GM04503 (cell line): ENCODE measurements around the gene HDAC5.
"Not testable (repeated sequence)": the region's sequence is repeated elsewhere in the genome, so short reads cannot be mapped to it uniquely, and the experiment has no call there.

Experiments used
- DNase-seq: peaks from one replicate; pipeline ENCODE4 v3.0.0-alpha.2; 2012; ENCODE audit warnings: low read depth

The HDAC5 gene

DNA sequence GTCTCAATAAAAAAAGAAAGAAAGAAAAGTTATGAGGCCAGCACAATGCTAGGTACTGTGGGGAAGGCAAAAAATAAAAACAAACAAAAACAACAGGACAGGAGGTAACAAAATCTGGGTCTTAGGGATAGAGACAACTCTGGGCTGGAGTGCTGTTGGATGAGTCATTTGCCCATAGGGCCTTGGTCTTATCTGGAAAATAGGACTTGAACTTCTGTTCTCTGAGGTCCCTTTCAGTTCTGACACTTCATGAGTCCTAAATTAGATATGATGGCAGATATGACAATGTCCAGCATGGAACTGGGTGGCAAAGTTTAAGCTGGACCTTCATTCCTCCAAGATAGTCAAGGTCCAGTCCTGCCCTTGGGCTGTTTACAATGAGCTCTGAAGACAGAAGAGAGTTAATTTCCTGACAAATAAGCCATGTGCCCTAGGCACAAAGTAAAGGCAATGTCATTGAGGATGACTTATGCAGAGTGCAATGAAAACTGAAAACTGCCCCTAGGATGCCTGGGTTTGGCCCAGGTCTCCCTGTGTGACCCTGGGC lies 8.9 kb upstream of the HDAC5 start:
- DNase-seq, result no peak

DNA sequence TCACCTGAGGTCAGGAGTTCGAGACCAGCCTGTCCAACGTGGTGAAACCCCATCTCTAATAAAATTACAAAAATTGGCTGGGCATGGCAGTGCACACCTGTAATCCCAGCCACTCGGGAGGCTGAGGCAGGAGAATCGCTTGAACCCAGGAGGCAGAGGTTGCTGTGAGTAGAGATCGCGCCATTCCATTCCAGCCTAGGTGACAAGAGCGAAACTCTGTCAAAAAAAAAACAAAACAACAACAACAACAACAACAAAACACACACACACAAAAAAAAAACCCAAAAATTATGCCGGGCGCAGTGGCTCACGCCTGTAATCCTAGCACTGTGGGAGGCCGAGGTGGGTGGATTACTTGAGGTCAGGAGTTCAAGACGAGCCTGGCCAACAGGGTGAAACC lies 7.9 kb upstream of the HDAC5 start:
- DNase-seq, result not testable (repeated sequence)

DNA sequence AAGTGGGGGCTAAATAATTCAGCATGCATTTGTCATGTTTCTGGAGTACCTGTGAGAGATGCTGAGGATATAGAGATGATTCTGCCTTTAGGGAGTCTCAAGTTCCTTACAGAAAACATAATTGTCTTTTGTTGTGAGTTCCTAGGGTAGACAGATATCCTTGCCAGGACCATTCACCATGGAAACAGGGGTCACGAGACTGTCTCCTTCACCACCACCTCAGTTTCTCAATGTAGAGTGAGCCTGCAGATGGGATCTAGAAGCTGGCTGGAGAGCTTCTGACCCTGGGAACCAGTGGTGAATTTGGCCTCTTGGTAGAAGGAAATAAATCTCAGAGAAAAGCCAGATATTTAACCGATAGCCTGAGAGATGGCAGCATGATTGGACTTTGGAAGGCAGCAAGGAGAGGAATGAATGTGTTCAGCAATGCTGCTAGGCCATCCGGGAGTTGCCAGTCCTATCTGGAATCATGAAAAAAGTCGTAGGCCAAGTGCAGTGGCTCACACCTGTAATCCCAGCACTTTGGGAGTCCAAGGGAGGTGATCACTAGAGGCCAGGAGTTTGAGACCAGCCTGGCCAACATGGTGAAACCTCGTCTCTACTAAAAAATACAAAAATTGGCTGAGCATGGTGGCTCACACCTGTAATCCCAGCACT lies 7.4 kb upstream of the HDAC5 start:
- DNase-seq, result no peak

DNA sequence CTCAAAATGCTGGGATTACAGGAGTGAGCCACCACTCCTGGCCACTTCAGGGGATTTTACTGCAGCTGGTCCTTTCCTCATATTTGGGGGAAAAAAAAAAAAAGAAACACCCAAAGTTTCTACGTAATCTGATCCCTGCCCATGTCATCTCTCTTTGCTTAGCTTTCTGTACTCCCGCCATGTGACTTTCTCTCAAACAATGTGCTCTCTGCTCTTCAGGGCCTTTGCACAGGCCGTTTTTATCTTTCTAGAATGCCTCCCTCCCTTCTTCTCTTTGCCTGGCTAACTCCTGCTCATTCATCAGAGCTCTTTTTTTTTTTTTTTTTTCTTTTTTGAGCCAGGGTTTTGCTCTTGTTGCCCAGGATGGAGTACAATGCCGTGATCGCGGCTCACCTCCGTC lies 4.9 kb upstream of the HDAC5 start:
- no peak for DNase-seq

DNA sequence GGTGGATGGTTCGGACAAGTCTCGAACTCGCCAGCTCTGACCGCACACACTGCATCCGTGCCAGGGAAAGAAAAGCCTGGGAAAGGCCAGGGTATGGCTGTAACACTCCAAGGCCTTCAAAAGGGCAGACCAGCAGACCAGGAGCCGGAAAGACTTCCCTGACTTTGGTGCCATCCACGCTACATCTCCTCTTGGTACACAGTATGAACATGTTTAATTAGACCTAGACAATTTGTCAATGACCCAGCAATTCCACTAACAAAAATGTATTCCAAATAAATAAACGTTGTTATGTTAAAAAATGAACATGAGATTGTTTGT lies 637 bp upstream of the HDAC5 start:
- no peak for DNase-seq

DNA sequence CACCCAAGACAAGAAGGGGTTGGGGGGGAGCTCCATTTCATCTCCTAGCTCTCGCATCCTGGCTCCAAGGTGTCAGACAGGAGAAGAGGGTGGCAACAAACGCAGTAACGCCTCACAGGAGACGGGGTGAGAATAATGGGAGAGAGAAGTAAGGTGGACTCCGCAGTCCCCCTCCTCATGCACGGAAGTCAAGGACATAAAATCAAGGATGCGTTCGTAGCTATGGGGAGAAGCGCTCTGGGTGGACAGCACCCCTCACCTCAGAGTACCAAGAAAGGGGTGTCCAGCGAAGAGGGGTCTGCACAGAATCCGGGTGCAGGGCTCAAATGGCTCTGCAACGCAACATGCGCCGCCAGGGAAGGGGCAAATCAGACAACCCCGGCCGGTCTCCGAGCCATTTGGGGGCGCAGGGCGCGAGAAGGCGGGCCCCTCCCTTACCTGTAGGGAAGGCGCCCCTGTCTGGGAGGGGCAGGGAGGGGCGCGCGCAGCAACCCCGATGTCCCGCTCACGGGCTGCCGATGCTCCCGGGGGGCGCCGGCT lies 555 bp downstream of the HDAC5 start:
- DNase-seq, result no peak

DNA sequence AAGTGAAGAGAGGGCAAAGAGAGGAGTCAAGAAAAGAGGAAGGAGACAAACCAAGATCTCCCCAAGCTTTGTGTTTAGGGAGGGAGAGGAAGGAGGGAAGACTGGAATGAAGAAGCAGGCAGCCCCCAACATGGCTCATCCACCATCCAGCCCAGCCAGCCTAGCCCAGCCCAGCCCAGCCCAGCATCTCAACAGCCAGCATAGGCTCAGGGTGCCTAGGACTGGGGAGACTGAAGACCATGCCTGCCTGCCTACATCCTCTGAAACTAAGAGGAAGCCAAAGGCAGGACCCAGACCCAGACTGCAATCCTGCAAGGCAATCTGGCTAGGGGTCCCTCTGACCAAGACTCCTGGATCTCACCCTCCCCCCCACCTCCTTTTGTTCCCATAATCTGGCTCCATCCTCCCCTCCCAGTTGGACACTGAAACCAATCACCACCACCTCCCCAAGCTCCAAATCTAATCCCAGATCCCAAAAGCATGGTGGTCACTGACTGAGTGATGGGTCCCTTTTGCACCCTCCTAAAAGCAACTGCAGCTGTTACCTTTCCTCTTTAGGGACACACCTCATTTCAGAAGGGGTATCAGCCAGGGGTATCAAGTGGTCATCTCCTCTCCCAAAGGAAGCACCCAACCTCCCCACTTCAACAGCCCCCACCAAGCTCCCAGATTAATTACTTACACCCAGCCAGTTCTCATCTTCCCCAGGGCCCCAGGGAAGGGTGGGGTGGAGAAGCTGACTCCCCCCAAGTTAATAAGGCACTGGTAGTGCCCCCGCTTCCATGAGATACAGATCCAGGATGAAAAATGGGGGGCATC lies 1.2 kb downstream of the HDAC5 start:
- no peak for DNase-seq

DNA sequence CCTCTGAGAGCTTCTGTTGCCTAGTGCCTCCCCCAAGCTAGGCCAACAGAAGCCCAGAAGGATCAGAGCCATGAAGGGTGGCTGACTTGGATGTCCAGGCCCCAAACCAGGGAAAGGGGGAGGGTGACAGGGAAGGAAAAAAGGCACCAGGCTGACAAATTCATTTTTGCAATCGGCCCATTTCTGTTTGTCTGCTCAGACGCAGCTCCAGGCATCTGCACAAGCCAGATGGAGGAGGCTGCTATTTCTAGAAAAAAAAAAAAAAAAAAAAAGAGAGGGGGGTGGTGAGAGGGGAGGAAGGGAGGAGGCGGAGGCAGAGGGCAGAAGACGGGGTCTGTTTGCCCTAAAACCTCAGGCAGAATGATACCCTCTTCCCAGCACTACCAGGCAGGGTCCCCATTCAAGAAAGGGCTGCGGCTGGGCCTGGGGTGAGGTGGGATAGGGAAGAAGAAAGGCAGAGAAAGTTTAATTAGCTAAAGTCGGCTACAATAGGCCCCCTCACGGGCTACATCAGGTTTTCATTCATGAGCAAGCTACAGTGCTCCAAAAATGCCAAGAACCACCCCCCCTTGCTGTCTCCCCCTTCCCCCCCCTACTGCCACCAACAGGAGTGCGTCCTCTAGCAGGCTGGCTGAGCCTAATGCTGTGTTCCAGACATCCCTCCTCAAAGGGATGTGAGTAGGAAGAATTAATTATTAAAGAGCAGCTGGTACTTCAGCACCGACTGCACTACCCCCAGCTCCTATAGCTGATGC lies 2.4 kb downstream of the HDAC5 start:
- no peak for DNase-seq

DNA sequence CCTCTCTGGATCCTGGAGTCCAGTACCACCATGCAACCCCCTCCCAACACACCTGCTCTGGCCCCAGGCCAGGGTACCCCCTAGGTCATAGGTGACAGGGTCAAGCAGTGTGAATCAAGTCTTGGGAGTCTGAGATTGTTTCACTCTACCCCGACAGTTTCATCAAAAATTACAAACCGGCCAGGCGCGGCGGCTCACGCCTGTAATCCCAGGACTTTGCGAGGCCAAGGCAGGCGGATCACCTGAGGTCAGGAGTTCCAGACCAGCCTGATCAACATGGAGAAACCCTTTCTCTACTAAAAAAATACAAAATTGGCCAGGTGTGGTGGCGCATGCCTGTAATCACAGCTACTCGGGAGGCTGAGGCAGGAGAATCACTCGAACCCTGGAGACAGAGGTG lies 3.2 kb downstream of the HDAC5 start:
- not testable (repeated sequence) for DNase-seq

DNA sequence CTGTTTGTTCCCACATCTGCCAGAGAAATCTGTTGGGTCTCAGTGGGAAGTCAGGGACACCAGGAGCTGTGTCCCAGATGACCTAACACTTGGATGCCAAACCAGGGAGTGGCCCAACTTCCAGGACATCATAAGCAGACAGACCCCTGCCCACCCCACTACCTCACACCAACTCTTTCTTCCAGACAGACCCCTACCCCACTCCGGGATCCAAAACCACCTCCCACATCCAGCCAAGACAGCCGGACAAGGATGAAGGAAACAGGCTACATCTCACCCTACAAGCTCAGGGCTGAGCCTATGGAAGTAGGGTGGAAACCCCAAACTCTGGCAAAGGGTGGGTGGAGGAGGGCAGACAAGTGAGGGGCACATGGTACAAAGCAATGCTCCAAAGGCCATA lies 3.6 kb downstream of the HDAC5 start:
- DNase-seq, result no peak

DNA sequence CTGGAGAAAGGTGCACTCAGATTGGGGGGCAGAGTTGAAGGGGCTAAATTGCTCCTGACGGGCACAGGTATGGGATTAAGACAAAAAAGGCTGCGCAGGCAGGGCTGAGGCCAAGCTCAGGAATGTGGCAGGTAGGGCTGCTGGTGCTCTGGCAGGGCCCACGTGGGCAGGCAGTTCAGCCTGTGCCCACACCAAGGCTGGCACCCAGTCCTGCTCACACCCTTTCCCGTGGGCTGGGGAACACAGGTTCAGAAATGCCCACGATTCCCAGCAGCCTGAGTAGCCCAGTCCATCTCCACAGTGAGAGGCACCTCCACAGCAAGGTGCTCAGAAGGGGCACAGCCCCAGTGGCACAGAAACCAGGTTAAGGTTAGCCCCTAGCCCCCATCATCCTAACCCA lies 4.4 kb downstream of the HDAC5 start:
- no peak for DNase-seq

DNA sequence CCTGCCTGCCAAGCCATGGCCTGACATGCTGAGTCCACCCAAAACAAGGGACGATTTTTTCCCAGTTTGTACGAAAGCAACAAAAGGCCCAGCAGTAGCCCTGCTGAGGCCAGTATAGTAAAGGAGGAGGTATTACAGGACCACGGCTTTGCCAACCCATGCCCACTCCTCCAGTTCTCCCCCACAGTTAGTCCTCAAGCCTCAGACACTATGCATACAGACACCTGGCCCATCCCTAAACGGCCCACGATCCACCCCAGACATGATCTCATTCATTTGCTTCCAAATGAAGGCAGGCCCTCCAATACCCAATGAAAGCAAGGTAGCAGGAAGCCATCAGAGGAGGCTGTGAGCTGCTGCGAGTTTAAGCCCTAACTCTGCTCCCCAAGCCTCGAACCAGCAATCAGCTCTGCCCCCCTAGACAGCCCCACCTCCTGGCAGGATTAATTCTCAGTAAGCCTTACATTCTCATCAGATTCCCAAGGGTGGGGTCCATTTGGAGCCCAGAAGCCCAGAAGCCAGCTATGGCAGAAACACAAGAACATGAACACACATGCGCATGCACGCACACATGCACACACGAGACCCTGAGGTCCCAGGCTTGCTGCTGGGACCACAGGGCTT lies 4.9 kb downstream of the HDAC5 start:
- no peak for DNase-seq

DNA sequence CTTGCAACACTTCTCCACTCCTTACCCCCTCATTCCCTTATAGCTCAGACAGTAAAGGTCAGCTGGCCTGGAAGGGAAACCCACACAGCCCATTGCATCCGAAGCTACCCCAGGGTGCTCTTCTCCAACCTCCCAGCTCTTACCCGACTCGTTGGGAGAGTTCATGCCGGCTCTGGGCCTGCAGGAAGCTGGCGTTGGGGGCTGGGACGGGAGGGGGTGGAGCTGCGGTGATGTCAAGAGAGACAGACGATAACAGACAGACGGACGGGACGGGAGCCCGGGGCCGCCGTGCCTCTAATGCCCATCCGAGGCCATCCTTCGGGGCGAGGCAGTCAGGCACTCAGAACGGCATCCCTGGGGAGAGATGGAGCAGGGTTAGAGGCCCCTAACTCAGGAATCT lies 6.1 kb downstream of the HDAC5 start:
- DNase-seq, result no peak

DNA sequence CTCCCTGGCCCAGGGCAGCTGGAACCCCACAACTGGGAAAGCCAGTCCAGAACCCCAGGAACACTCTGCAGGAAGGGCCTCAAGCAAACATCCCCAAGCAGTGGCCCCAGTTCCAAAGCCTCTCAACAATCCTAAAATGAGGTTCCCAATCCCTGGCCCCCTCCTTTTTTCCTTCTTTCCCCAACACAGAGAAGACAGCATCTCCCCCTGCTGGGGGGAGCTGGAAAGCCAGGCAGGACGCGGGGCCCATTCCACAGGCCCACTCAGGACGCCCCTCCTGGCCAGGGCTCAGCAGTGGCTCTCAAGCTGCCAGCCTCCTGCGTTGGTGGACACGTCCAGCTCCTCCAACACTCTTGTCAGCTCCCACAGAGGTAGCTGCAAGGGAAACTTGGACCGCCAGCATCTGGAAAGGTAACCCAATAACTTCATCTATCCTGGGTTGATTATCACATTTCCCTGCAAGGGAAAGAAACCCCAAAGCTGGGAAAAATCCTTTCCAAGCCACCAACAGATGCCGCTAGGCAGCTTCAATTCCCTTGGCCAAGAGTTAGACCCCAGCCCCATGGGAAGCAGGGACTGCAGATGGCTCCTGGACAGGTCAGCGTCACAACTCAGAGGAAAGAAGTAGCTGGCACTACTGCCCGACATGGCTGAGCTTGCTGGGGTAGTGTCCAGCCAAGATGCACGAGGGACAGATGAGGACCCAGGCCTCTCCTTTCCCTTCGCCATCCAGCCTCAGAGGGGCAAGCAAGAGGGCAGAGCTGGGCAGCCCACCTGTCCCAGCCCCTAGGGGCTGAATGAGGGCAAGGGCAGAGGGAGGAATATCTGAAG lies 7.6 kb downstream of the HDAC5 start:
- no peak for DNase-seq

DNA sequence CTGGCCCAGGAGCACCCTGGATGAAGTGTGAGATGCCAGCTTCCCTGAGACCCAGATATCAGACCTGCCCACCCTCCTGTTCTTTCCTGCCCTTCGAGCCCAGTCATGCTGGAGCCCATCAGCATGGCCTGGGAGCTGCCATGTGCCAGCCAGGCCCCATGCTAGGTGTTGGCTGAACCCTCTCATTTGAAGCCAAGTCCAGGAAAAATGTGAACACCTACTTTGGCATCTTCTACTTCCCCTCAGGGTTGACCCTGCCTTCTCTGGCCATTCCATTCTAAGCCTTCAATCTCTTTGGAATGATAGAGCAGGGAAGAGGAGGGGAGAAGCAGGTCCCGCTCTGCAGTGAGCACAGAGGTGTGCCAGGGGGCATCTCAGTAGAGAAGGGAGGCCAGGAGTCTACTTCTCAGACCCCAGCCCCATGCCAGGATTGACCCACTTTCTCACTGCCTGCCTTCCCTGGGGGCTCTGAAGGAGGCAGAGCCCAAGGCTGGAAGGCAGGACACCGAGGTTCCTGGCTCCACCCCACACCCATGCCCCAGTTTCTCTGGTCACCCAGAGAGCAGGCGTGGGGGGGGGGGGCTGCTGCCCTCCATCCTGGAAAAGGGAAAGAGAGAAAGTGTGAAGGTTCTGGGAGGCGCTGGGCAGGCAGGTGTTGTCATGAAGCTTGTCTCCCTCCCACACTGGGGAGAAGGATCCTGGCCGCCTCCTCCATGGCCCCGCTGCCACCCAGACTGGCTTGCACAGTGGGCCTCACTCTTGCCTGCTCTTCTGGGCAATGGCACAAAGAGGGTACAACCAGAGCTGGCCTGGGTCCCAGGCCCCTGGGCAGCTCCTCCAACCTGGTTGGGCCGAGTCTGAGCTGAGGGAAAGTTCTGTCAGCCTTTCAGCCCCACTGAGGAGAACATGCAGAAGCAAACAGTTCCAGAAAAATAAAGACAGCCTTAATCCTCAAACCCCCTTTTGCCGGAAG lies 9.3 kb downstream of the HDAC5 start:
- DNase-seq, result no peak

DNA sequence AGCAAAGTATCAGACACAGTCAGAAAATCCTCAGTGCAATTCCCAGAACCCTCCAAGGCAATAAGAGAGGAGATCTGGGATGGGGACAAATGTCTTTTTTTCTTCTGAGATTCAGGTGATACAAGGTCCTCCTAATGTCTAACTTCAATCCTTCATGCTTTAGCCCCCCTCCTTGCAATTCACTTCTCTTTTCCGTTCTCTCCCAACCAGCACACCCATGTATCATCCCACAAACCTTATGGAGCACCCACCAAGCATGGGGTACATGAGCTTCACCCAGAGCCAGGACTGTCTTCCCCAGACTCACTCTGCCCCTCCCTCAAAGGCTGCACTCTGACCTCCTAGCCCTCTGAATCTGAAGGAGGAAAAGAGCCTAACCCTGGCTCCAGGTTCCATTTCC lies 10.1 kb downstream of the HDAC5 start:
- no peak for DNase-seq

DNA sequence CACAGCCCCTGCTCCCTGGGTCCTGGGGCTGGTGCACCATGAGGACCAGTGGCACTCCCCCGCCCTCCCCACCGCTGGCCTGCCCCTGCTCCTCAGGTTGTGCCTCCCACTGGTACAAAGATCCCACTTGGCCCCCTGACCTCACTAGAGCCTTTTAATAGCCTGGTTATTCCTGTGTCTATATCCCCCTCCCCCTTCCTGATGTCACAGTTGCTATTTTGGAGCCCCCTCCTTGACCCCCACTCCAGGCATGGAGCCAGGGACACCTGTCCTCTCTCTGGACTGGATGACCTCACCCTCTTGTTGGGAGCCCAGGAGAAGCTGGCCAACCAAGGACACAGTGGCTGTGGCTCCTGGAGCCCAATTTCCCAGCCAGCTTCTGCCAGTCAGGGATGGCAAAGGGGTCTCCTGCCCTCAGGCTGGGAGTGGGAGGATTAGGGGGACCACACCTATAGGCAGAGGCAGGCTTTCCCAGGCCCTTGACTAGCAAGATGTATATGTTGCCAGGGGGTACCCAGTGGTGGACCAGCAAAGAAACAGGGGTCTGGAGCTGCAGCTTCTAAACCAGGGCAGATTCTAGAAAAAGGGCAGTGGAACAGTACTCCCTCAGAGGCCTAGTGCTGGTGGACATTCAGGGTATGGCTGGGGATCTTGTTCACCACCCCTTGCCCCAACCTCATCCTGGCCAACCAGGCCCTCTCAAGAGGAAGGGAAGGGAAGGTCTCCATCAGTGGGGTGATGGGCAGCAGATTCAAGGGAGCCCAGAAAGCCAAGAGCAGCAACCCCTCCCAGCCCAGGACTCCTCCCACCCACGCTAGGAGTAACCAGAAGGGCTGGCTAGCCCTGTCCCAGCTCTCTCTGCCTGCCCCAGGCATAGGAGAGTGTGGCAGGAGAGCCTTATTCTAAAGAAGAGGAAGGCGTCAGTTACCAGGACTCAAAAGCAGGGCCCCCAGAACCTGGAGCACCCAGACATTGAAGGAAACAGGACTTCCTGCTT lies 10.9 kb downstream of the HDAC5 start:
- no peak for DNase-seq

DNA sequence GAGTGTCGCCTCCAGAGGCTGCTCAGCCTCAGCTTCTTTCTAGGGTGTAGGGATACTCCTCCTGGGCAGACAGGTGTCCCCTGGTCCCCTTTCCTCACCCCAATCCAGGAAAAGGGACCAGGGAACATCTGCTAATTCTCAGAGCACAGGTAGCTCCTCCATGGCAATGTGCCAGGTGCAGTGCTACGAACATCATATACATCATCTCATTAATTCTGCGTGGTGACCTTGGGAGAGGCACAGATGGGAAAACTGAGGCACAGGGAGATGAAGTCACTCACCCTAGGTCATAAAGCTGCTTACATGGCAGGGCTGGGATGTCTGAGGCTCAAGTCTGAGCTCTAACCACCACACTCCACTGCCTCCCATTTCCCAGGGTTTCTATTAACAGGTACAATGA lies 11.7 kb downstream of the HDAC5 start:
- DNase-seq, result no peak
